ENCODE results near the gene STK4.

Gene STK4

DNA sequence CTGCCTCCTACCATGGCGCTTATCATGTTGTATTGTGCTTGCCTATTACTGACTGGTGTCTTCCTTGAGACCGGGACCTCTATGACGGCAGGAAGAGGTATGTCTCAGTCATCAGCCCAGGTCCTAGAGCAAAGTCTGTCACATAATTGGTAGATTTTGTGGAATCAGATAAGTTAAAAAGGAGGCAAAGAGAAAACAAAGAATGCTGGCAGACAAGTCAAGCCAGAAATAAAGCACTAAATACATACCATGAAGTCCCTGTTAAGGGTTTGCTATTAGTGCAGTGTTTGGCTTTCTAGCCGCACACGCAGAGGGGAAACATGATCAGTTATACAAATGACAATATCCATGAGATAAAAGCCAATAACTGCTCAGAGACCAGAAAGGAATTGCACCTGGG lies 12.1 kb upstream of the STK4 start:
- DNase-seq (ENCODE audit: low spot score), result no peak

GRCh38 chr20:44955270-44955669 lies 11.0 kb upstream of the STK4 start:
- DNase-seq (ENCODE audit: low spot score), result no peak

DNA sequence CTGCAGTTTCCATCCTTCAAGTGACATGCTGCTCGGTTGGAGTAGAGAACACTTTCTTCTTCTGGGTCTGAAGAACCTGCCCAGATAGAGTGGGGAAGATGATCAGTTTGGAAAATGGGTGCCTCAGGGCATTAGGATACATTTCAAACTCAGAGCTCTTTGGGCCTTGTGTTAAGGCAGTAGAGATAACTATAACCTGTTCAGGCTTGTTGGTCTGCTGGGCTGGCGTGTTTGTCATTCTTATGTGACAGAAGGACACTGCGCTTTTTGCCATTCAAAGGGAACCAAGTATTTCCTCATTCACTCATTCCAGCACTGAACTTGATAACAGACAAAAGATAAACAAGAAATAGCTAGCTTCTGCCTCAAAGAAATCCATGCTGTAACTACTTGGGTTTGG lies 9.9 kb upstream of the STK4 start:
- DNase-seq (ENCODE audit: low spot score), result no peak

- DNase-seq (ENCODE audit: low spot score), result no peak
These were observed 8.0 kb upstream of the STK4 start for GRCh38 chr20:44958276-44958675.

DNA sequence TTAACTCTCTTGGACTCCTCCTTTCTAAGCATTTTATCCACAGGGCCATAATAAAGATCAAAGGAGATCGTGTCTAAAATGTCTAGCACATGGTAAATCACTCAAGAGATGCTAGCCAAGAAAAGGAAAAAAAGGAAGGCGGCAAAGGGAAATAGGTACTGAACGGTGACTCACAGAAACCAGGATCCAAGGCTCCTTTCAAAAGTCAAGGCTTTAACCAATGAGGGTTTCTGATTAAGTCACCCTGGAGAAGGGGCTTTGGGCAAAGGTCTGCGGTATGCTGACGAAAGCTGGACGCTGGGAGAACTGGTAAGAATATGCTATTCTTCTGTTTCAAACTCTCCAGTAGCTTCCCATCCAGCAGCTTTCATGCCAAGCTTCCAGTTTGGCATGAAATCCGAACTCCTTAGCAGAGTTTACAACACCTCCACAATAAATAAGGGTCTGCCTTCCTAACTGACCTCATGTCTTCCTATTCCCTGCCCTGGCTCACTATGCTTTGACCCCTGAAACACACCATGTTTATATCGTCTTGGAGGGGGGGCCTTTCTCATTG lies 7.2 kb upstream of the STK4 start:
- DNase-seq (ENCODE audit: low spot score), result no peak

GRCh38 chr20:44959638-44960102 lies 6.6 kb upstream of the STK4 start:
- DNase-seq (ENCODE audit: low spot score), result peak; percentile 65

- peak; percentile 91 for DNase-seq (ENCODE audit: low spot score)
These were observed 6.0 kb upstream of the STK4 start, which contains the start of gene TOMM34 for GRCh38 chr20:44960103-44960852. Gene TOMM34, minus strand, starts transcription at chr20:44960397. Its CDS starts 64 bp downstream, at chr20:44960333.

GRCh38 chr20:44961011-44961869 lies 5.1 kb upstream of the STK4 start:
- no peak for DNase-seq (ENCODE audit: low spot score)

- DNase-seq (ENCODE audit: low spot score), result peak; percentile 76
These were observed 4.4 kb upstream of the STK4 start for GRCh38 chr20:44961870-44962267.

DNA sequence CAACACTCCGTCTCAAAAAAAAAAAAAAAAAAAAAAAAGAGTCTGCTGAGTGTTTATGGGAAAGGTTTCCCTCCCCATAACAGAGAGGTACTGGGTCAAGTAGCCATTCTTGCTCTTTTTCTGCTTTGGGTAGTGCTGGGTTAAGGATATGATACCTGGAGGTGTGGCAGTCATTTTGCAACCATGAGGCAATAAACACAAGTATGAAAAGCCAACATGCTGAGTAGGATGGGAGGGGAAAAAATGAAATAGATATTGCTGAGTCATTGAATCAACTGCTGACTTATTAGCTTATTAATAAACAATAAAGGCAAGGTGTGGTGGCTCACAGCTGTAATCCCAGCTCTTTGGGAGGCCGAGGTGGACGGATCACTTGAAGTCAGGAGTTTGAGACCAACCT lies 3.8 kb upstream of the STK4 start:
- DNase-seq (ENCODE audit: low spot score), result no peak

GRCh38 chr20:44963325-44964215 lies 2.7 kb upstream of the STK4 start:
- no peak for DNase-seq (ENCODE audit: low spot score)

DNA sequence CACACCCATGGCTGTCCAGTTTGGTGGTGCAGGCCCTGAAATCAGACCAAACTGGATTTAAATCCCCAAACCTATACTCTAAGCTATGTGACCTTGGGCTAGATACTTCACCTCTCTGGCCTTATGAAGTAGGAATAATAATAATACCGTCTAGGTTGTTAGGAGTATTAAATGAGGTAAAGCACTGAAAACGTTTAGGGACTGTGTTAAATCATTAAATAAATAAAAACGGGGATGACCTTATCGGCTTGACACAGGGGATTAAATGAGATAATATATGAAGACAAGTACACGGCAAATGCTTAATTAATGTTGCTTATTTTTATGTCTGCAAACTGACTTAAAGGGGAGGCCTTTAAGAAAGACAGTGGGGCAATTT lies 672 bp upstream of the STK4 start:
- DNase-seq (ENCODE audit: low spot score), result no peak

DNA sequence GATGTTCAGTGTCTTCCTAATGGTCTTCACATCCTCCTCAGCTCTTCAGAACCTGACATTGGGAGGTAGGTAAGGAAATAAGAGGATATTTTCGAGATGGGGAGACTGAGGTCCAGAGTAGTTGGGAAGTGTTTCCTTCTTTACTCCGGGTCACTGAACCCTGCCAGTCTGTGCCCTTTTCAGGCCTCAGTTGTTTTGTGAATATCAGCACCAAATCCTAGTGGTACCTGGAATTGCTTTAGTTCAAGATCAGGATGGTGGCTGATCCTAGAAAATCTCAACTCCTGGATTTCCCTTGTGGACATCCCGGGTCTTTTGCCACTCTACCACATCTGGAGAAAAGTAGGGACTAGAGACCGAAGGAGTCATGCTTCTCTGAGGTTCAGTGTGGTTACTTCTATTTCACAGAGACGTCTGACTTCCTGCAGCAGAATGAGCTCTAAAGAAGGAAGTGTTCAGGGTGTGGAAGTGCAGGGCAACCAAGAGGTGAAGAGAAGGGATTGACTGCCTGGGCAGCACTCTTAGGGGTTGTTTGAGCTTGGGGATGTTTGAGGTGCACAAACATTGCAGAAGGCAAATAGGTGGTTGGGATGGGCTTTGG lies 995 bp downstream of the STK4 start:
- DNase-seq (ENCODE audit: low spot score), result no peak

- no peak for DNase-seq (ENCODE audit: low spot score)
These were observed 3.1 kb downstream of the STK4 start for GRCh38 chr20:44969300-44969894.

DNA sequence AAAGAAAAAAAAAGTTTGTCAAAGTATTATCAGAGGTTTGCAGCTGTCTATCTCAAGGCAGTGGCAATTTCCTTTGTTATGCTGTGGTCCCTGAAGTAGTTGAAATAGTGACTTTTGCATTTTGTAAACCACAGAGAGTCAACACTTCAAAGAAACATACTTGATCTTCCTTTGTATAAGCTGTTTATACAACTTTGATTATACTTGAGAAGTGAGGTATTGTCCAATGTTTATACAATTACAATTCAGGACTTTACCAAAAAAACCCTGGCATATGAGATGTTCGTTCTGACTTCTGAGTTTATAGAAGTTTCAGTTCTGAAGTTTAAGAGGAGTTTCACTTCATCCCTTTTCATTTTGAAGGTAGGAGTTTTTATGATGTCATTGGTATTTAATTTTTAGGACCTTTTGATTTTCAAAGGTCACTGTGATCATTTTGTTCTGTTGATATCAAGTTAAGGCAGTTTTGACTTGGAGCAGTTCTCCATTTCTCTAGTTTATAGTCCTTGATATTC lies 4.0 kb downstream of the STK4 start:
- DNase-seq (ENCODE audit: low spot score), result no peak

DNA sequence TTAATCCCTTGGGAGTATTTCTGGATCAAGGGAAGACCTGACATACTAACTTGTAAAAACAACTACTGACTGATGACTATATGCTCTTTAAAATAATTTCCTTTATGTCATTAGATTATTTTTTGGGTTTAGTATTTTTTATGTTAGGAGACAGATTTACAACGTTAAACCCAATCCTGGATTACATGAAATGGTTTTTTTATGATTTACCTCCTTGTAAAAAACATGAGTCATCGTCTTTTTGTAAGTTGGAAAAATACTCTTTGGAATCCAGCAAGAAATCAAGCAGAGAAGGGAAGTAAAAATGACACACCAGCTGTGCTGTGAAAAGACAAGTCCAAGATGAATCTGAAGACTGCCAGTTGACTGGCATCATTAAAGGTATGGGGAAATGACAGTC lies 6.7 kb downstream of the STK4 start:
- DNase-seq (ENCODE audit: low spot score), result no peak

DNA sequence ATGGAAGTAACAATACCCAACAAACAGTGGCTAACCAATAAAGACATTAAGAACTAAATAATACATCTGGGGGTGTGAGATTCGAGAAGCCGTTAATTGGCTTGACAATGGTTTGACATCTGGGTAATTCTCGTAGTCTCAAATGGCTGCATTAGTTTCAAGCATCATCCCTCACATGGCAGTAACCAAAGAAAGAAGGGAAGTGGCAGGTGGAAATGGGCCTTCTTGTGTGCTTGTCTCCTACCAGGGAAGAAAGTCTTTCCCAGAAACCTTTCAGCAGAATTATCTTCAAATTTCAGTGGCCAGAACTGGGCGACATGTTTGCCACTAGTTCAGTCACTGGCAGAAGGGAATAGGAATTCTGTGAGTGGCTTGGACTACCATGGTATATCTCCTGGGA lies 10.4 kb downstream of the STK4 start:
- no peak for DNase-seq (ENCODE audit: low spot score)

- no peak for DNase-seq (ENCODE audit: low spot score)
These were observed 12.8 kb downstream of the STK4 start for GRCh38 chr20:44979090-44979621.

DNA sequence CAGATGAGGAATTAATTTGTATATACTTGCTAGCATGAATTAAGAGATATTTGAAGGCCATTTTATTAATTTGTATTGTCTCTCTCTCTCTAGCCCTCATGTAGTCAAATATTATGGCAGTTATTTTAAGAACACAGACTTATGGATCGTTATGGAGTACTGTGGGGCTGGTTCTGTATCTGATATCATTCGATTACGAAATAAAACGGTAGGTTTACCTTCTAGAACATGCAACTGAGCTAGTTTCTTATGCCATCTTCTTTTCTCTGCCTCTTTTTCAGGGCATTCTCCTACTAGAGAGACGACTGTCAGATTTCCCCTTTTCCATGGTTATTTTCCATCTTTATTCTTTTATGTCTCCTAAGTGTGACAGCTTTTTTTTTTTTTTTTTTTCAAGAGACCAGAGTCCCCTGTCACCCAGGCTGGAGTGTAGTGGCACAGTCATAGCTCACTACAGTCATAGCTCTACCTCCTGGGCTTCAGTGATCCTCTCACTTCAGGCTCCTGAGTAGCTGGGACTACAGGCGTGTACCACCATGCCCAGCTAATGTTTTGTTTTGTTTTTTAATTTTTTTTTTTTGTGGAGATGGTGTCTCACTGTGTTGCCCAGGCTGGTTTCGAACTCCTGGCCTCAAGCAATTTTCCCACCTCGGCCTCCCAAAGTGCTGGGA lies 15.6 kb downstream of the STK4 start:
- no peak for DNase-seq (ENCODE audit: low spot score)

- no peak for DNase-seq (ENCODE audit: low spot score)
These were observed 16.9 kb downstream of the STK4 start for GRCh38 chr20:44983093-44983674.

Measured in kidney capillary endothelial cell (primary cell).